Astrocyte of the cerebellum (primary cell): ENCODE results near the gene ZNF473.

Source experiments
- DNase-seq: peaks from one replicate; pipeline ENCODE4 v3.0.0-alpha.2; 2011; ENCODE audit warnings: low read depth
- H3K4me3 ChIP-seq: 2 replicates; pipeline ENCODE4 v1.5.1; 2011; ENCODE audit warnings: mild to moderate bottlenecking, low read depth, low read length, moderate library complexity
- in situ Hi-C: cut with HindIII; loops from 2 replicates; pipeline ENCODE4 v1.10.0; 2017; ENCODE audit warnings: low sequenced_read_pairs
- TF ChIP-seq, protein P1 (sequence below): IDR thresholded peaks from 2 replicates; pipeline ENCODE4 v1.5.1; 2012; ENCODE audit warnings: low read length, low read depth, moderate library complexity, mild to moderate bottlenecking; ENCODE audit errors: missing control alignments

Gene ZNF473

DNA sequence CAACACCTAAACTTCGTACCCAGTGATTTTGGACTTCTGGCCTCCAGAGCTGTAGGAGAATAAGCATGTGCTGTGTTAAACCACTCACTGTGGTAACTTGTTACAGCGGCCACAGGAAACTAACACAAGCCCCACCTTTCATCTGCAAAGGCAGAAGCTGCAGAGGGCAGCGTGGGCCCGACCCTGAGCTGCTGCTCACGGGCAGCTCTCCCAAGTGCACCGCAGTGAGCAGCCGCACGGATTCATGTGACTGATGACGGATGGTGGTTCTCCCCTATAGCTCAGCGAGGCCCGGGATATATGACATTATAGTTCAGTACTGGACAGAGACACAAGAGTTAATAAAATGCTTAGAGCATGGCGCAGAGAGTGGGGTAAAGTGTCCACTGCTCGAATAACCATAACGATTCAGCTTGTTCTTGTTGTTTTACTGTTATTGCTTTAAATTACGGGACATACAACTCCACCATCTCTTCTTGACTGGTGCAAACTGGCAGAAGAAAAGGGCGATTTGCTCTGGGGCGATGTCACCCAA is 22.5 kb upstream of the ZNF473 start:
- TF ChIP-seq, protein P1, sequence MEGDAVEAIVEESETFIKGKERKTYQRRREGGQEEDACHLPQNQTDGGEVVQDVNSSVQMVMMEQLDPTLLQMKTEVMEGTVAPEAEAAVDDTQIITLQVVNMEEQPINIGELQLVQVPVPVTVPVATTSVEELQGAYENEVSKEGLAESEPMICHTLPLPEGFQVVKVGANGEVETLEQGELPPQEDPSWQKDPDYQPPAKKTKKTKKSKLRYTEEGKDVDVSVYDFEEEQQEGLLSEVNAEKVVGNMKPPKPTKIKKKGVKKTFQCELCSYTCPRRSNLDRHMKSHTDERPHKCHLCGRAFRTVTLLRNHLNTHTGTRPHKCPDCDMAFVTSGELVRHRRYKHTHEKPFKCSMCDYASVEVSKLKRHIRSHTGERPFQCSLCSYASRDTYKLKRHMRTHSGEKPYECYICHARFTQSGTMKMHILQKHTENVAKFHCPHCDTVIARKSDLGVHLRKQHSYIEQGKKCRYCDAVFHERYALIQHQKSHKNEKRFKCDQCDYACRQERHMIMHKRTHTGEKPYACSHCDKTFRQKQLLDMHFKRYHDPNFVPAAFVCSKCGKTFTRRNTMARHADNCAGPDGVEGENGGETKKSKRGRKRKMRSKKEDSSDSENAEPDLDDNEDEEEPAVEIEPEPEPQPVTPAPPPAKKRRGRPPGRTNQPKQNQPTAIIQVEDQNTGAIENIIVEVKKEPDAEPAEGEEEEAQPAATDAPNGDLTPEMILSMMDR = no peak
- in situ Hi-C loops = no loop called here
- H3K4me3 ChIP-seq = no peak overlapping the region
- DNase-seq = no peak

DNA sequence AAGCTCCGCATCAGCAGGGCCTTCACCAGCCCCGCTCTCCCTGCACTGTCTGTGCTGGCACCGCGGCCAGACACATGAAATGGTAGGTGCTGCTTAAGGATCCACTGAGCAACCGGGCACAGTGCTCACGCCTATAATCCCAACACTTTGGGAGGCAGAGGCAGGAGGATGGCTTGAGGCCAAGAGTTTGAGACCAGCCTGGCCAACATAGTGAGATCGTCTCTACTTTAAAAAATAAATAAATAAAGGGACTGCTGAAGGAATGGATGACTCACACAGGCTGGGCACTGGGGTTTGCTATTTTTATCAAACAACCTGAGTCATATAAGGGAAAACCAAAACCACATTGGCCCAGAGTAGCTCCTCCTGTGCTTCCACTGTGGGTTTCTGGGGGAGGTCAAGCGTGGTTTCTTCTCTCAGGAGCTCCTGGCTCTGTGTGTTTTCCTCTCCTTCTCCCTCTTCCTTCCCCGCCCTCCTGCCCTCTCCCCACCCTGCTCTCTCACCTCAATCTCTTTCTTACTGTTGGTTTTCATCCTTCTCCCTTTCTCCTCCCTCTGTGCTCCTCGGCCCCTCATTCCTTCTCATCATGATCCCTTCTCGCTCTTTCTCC is 21.9 kb upstream of the ZNF473 start:
- H3K4me3 ChIP-seq = no peak overlapping the region
- TF ChIP-seq, protein P1 = no peak
- in situ Hi-C loops = no loop called here
- peak; percentile 96 for DNase-seq

DNA sequence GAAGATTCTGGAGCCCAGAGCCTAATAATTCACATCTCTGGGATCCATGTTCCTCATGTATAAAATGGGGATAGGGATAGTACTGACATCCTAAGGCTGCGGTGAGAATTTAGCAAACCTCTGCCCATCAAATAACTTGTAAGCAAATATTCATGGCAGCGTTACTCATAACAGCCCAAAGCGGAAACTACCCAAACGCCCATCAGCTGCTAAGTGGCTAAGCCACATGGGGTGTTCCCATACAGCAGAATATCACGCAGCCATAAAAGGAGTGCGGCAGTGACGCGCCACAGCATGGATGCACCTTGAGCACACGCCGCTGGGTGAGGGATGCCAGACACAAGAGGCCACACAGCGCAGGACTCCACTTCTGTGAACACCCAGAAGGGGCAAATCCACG is 20.4 kb upstream of the ZNF473 start:
- no peak for DNase-seq
- TF ChIP-seq, protein P1 = no peak
- in situ Hi-C loops = loop anchor here (5.0 kb wide), 1 partner anchor 93 kb away; no protein-coding TSS in a partner anchor
- no peak overlapping the region for H3K4me3 ChIP-seq

DNA sequence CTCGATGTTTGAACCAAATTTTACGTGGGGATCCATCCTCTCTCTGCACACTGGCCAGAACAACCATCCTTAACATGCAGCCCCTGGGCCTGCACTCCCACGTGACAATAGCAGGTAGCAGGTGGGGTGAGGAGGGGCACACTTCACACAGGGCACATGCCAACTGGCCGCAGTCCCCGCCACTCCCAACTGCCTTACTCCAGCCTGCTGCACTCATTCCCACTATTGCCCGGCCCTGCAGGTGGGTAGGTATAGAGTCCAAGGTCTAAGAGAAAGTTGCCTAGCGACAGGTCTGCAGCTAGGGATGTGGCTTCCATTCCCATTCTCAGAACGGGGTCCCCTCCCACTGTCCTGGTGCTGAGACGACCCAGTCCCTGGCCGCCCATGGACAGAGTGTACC is 18.6 kb upstream of the ZNF473 start:
- TF ChIP-seq, protein P1 = no peak
- H3K4me3 ChIP-seq = no peak overlapping the region
- in situ Hi-C loops = loop anchor here (5.0 kb wide), 1 partner anchor 95 kb away; no protein-coding TSS in a partner anchor
- DNase-seq = no peak

DNA sequence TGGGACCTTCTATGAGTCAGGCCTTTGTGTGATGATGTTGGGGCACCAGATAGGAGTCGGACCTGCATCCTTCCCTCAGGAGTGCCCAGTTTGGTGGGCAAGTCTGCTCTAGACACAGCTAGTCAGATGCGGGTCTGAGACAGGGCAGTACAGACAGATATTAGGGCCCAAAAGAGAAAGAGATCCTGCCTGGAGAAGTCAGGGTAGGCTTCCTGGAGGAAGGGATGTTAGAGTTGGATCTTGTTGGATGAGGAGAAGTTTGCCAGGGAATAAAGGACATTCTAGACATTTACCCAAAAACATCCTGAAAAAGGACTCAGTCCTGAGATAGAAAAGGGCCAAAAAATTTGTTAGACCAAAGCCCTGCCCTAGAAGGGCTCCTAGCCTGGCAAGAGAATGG is 17.9 kb upstream of the ZNF473 start:
- no peak overlapping the region for H3K4me3 ChIP-seq

DNA sequence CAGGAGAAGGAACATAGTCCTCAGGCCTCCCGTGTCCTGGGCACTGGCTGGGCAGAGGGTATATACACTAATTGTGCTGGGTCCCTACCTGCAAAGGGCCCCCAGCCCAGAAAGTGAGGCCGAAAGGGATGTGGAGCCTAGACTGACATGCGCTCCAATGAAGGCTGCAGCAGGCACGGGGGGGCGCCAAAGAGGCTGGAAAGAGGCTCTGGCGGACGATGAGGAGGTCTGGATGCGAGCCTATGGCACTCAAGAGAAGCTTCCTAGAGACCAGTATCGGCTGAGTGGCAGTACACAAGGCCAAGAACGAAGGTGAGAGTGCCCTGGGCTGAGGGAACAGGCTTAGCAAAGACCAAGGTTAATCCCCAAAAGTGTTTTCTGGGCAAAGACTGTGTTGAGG is 17.3 kb upstream of the ZNF473 start:
- H3K4me3 ChIP-seq = no peak overlapping the region
- no peak for DNase-seq
- TF ChIP-seq, protein P1 = peak; percentile 22
- in situ Hi-C loops = loop anchor here (5.0 kb wide), 1 partner anchor 96 kb away; no protein-coding TSS in a partner anchor

More for the DNA sequence above, 17.9 kb upstream of the ZNF473 start:
- in situ Hi-C loops = loop anchor here (5.0 kb wide), 1 partner anchor 96 kb away; no protein-coding TSS in a partner anchor
- DNase-seq = no peak
- TF ChIP-seq, protein P1 = no peak
